ENCODE measurements around the gene IPMK. TPM values are rescaled to one million over a fixed set of nuclear protein-coding genes. Genes with fewer than 3 reads are reported as not detected.

Gene IPMK
- total RNA-seq, 1 experiment from 2014 or later = 5.5 TPM

DNA sequence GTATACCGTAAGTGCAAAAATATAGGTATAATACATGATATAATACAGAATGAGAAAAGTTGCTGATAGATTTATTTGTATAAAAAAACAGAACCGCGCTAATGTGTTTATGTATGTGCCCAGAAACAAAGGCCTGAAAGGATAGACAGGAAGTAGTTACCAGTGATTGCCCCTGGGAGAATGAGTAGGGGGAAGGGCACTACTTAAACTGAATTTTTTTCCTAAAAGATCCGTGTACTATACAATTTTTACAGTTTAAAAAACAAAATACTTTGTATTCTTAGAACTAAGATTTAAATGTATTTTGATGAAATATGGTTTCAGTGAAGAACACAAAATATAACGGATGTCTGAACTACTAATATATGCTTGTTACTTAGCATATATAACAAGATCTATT is 2.9 kb downstream of the IPMK start:
- ChIA-PET RAD21 (ENCODE audit: low non-redundant PET in 1 of 2, low total read pairs in 2 of 2, uncharacterized antibody in 2 of 2, unreplicated experiment in 2 of 2) (no interaction called here), CTCF (no interaction called here), POLR2A (no interaction called here)
- no peak overlapping the region for H3K4me3 ChIP-seq (replicated peaks in 1 of 2; ENCODE audit: low read depth in 1 of 2, low read length in 2 of 2)
- BruUV-seq (replicated peaks) = no TSS peak
- H4K20me1 ChIP-seq (ENCODE audit: insufficient read depth) = peaks cover 3% of the 10 kb centered on the region; the same call in 1 of the 2 replicates
- H3K36me3 ChIP-seq (ENCODE audit: control insufficient read depth in 1 of 2, insufficient read depth in 2 of 2, low read length in 2 of 2) = no peaks in the 10 kb centered on the region
- no peak overlapping the region for H3K27ac ChIP-seq (ENCODE audit: low read depth, low read length)
- DNase-seq (ENCODE audit: low read depth, low spot score) (no peak), ATAC-seq (no peak)
- no peak for TF ChIP-seq TCF7L2 (IDR thresholded peaks at IDR 0.05; ENCODE audit: borderline replicate concordance, extremely low read depth, insufficient read depth, insufficient read length)
- TF ChIP-seq JUND (IDR thresholded peaks at IDR 0.05) = no peak
- H3K4me1 ChIP-seq (ENCODE audit: control insufficient read depth in 1 of 2, insufficient read depth in 2 of 2, low read length in 2 of 2) = peaks cover 7 to 20% of the 10 kb centered on the region in 2 experiments
- H3K9me3 ChIP-seq (ENCODE audit: control insufficient read depth in 1 of 2, insufficient read depth in 1 of 2, low read depth in 1 of 2, low read length in 2 of 2) = no peaks in the 10 kb centered on the region
- no peak overlapping the region for H3K4me2 ChIP-seq (ENCODE audit: low read length)
- intact Hi-C loops (cut with micrococcal nuclease) = no loop called here
- no peak overlapping the region for H2AFZ ChIP-seq (ENCODE audit: low read depth, low read length, poor library complexity, severe bottlenecking)
- no peaks in the 10 kb centered on the region for H3K9me2 ChIP-seq (ENCODE audit: insufficient read depth)
- H3K9ac ChIP-seq (ENCODE audit: low read length) = no peak overlapping the region
- peaks cover 27% of the 10 kb centered on the region for H3K79me2 ChIP-seq (ENCODE audit: insufficient read depth, low read length)
- no peaks in the 10 kb centered on the region for H3K27me3 ChIP-seq (ENCODE audit: insufficient read depth, low read length)

DNA sequence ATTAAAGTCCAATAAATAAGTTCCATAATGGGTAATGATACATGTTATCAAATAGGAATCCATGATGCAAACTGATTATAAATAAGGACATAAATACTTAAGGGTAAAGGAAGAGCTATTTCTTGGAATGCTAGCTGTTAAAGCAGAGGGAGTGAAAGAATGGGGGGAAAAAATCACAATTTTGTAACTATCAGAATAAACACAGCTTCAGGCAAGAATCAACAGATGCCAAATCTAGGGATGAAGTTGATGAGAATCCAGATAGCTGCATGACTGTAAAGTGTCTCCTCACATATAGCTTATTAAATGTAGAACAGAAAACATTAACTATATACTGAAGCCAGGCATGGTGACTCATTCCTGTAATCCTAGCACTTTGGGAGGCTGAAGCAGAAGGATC is 4.9 kb downstream of the IPMK start:
- POLR2A ChIA-PET = no interaction called here
- intact Hi-C loops (cut with micrococcal nuclease) = no loop called here
- no peak overlapping the region for H3K27ac ChIP-seq (ENCODE audit: low read depth, low read length)
- no peak overlapping the region for H3K4me3 ChIP-seq (replicated peaks in 1 of 2; ENCODE audit: low read depth in 1 of 2, low read length in 2 of 2)
- H4K20me1 ChIP-seq (ENCODE audit: insufficient read depth) = peaks cover 3% of the 10 kb centered on the region; the same call in 1 of the 2 replicates
- peaks cover 5 to 11% of the 10 kb centered on the region in 2 experiments; a peak in 2 of 4 replicates for H3K4me1 ChIP-seq (ENCODE audit: control insufficient read depth in 1 of 2, insufficient read depth in 2 of 2, low read length in 2 of 2)
- no peak for ATAC-seq
- H3K9ac ChIP-seq (ENCODE audit: low read length) = no peak overlapping the region
- BruUV-seq (replicated peaks) = no TSS peak
- no peak overlapping the region for H3K4me2 ChIP-seq (ENCODE audit: low read length)
- H3K36me3 ChIP-seq (ENCODE audit: control insufficient read depth in 1 of 2, insufficient read depth in 2 of 2, low read length in 2 of 2) = no peaks in the 10 kb centered on the region
- no peak overlapping the region for H2AFZ ChIP-seq (ENCODE audit: low read depth, low read length, poor library complexity, severe bottlenecking)
- CTCF ChIA-PET = no interaction called here
- RAD21 ChIA-PET (ENCODE audit: low non-redundant PET in 1 of 2, low total read pairs in 2 of 2, uncharacterized antibody in 2 of 2, unreplicated experiment in 2 of 2) = no interaction called here
- H3K27me3 ChIP-seq (ENCODE audit: insufficient read depth, low read length) = no peaks in the 10 kb centered on the region
- no peak for DNase-seq (ENCODE audit: low read depth, low spot score)
- peaks cover 25% of the 10 kb centered on the region for H3K79me2 ChIP-seq (ENCODE audit: insufficient read depth, low read length)
- no peaks in the 10 kb centered on the region for H3K9me2 ChIP-seq (ENCODE audit: insufficient read depth)
- no peaks in the 10 kb centered on the region for H3K9me3 ChIP-seq (ENCODE audit: control insufficient read depth in 1 of 2, insufficient read depth in 1 of 2, low read depth in 1 of 2, low read length in 2 of 2)
- TF ChIP-seq, protein P1, sequence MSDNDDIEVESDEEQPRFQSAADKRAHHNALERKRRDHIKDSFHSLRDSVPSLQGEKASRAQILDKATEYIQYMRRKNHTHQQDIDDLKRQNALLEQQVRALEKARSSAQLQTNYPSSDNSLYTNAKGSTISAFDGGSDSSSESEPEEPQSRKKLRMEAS (IDR thresholded peaks at IDR 0.05) = no peak
- TF ChIP-seq SIN3A (IDR thresholded peaks at IDR 0.05; ENCODE audit: low read depth) (no peak), POLR2A (IDR thresholded peaks at IDR 0.05; ENCODE audit: borderline replicate concordance, extremely low read depth, insufficient read depth, insufficient read length) (no peak), ZNF274 (IDR thresholded peaks at IDR 0.05; ENCODE audit: low read depth, low read length) (no peak), TCF7L2 (IDR thresholded peaks at IDR 0.05; ENCODE audit: borderline replicate concordance, extremely low read depth, insufficient read depth, insufficient read length) (no peak), EZH2phosphoT487 (IDR thresholded peaks at IDR 0.05; ENCODE audit: borderline replicate concordance) (no peak), EGR1 (IDR thresholded peaks at IDR 0.05; ENCODE audit: low read depth) (no peak), YY1 (IDR thresholded peaks at IDR 0.05; ENCODE audit: extremely low read depth, insufficient replicate concordance, low read depth, low read length) (no peak), ZFX (IDR thresholded peaks at IDR 0.05) (no peak), POLR2AphosphoS5 (IDR thresholded peaks at IDR 0.05; ENCODE audit: low read depth, low read length) (no peak), RAD21 (IDR thresholded peaks at IDR 0.05; ENCODE audit: low read depth) (no peak)
- TF ChIP-seq, protein P2, sequence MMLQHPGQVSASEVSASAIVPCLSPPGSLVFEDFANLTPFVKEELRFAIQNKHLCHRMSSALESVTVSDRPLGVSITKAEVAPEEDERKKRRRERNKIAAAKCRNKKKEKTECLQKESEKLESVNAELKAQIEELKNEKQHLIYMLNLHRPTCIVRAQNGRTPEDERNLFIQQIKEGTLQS (IDR thresholded peaks at IDR 0.05) = no peak
- TF ChIP-seq, protein P3, sequence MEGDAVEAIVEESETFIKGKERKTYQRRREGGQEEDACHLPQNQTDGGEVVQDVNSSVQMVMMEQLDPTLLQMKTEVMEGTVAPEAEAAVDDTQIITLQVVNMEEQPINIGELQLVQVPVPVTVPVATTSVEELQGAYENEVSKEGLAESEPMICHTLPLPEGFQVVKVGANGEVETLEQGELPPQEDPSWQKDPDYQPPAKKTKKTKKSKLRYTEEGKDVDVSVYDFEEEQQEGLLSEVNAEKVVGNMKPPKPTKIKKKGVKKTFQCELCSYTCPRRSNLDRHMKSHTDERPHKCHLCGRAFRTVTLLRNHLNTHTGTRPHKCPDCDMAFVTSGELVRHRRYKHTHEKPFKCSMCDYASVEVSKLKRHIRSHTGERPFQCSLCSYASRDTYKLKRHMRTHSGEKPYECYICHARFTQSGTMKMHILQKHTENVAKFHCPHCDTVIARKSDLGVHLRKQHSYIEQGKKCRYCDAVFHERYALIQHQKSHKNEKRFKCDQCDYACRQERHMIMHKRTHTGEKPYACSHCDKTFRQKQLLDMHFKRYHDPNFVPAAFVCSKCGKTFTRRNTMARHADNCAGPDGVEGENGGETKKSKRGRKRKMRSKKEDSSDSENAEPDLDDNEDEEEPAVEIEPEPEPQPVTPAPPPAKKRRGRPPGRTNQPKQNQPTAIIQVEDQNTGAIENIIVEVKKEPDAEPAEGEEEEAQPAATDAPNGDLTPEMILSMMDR (IDR thresholded peaks at IDR 0.05 in 2 of 3, conservative IDR thresholded peaks at IDR 0.05 in 1 of 3; ENCODE audit: borderline replicate concordance in 1 of 3, insufficient read depth in 1 of 3, low read depth in 2 of 3, low read length in 2 of 3) = no peak
- TF ChIP-seq, protein P4, sequence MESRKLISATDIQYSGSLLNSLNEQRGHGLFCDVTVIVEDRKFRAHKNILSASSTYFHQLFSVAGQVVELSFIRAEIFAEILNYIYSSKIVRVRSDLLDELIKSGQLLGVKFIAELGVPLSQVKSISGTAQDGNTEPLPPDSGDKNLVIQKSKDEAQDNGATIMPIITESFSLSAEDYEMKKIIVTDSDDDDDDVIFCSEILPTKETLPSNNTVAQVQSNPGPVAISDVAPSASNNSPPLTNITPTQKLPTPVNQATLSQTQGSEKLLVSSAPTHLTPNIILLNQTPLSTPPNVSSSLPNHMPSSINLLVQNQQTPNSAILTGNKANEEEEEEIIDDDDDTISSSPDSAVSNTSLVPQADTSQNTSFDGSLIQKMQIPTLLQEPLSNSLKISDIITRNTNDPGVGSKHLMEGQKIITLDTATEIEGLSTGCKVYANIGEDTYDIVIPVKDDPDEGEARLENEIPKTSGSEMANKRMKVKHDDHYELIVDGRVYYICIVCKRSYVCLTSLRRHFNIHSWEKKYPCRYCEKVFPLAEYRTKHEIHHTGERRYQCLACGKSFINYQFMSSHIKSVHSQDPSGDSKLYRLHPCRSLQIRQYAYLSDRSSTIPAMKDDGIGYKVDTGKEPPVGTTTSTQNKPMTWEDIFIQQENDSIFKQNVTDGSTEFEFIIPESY (IDR thresholded peaks at IDR 0.05; ENCODE audit: extremely low read depth, insufficient replicate concordance, low read length) = no peak

Measured in HCT116 (cell line).